ENCODE data around the gene WDR11.
A peak's percentile ranks its signal among the peaks of the same experiment; 100 is the strongest.

WDR11 gene

DNA sequence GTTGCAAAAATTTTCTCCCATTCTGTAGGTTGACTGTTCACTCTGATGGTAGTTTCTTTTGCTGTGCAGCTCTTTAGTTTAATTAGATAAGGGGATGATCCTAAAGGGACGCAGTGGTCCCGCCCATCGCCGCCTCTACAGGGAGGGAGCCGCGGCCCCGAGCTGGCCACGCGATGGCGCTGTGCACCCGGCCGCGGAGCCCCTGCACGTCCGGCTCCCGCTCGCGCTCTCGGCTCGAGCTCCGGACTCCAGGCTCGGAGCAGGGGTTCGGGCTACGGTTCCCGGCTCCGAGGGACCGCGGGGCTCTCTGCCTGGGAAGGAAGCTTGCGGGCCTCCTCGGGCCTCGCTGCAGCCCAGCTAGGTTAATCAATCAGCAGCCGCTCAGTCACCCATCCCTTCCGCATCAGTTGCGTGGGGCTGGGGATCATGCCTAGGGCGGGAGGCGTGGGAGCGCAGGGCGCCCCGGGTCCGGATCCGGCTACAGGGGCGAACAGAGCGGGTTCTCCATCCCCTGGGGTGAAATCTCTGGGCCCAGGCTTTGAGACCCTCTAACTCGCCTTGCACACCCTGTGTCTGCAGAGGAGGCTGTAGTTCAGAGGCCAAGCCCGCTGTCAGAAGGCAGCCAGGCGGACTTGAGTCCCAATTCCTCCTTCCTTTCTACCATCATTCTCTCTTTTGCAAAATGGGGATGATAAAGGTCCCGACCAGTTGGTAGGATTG is 97.9 kb downstream of the WDR11 start:
- DNase-seq, result peak; percentile 23

DNA sequence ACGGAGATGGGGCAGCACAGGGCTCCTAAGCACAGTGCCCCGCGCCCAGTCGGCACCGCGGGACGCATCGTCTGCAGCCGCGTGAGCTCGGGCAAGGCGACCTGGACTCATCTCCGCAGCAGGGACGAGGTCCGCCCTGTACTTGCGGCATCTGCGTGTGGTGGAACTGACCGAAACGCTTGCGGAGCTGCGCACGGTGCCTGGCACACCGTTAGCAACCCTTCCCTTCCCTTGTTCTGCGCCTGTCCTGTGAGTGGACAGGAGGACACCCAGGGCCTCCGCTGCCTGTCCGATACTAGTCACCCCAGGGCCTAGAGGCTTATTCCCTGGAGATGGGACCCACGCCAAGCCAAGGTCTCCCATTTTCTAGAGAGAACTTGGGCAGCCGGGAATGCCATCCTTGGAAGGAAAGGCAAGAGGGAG is 98.5 kb downstream of the WDR11 start:
- no peak for DNase-seq

DNA sequence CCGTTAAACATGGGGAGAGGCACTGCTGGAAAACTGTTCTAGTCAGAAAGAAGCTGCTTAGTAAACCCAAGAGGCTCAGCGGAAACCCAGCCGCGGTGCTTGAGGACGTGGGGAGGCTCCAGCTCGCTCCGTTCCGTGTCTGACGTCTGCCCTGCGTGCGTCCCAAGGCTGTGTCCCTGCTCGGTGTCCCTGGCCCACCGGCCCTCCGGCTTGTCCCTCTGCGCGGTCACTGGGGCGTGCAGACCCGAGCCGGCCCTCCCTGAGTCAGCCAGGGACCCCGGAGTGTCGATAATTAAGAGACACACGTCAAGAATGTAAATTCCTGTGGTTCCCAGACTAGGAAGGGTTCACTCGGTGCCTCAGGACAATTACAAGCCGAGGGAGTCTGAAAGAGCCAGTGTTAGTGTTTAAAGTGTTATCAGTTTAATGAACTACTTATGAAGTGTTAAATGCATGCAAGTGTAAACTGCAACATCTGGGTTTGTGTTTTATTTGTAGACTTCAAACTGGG is 98.9 kb downstream of the WDR11 start:
- DNase-seq, result no peak

DNA sequence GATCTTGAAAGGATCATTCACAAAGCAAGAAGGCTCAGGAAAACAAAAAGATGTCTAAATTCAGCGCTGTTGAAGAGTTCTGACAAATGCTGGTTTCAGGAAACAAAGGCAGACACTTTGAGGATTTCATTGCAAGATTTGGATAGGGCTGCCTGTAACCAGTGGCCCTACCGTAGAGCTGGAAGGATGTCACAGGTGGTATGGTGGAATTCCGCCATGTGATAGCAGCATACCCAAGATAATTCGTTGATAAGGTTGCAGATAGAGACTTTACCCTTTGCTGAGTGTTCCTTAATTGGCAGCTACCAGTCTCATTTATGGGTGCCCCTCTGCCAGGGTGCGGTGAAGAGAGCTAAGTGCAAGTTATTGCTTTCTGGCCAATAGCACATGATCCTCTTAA is 100.1 kb downstream of the WDR11 start:
- no peak for DNase-seq

DNA sequence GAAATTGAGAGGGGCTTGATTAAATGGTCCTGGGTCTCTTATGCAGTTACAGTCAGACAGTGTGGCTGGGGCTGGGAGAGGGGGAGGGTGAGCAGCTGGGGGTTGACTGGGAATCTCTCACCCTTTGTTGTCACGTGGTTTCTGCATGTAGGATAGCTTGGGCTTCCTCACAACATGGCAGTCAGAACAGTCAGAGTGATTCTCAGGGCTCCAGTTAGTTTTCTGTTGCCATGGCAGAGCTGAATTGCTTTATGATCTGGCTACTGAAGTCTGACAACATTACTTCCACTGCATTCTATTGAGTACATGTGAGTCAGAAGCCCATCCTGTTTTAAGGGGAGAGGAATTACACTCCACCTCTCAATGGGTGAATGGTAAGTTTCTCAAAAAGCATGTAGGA is 102.7 kb downstream of the WDR11 start:
- no peak for DNase-seq
